Measurements from ENCODE around the gene PLCD3.
A peak's percentile ranks its signal among the peaks of the same experiment; 100 is the strongest.

The PLCD3 gene

GRCh38 chr17:45061606-45062205 is 70.6 kb downstream of the PLCD3 start:
- Histone ChIP-seq H3K9me3 (ENCODE audit: control insufficient read depth, insufficient read depth, low read length) (no peaks in the 10 kb centered on the region), H3K36me3 (ENCODE audit: control insufficient read depth, insufficient read depth, low read length) (no peaks in the 10 kb centered on the region), H3K9ac (ENCODE audit: low read depth, low read length) (peak overlapping the region; percentile 82), H3K4me3 (ENCODE audit: low read depth, low read length) (peak overlapping the region; percentile 77), H3K4me1 (ENCODE audit: control insufficient read depth, insufficient read depth, low read length) (peaks cover 2% of the 10 kb centered on the region), H3K27me3 (ENCODE audit: control insufficient read depth, insufficient read depth, low read length) (no peaks in the 10 kb centered on the region)

GRCh38 chr17:45060797-45061605 is 71.3 kb downstream of the PLCD3 start, which contains the start of gene NMT1:
Gene NMT1, plus strand, starts transcription at chr17:45061317. Its CDS starts 13 bp downstream, at chr17:45061330.
- H3K4me3 ChIP-seq (ENCODE audit: low read depth, low read length), result peak within 1 kb of the TSS; percentile 98
- peaks cover 2% of the 10 kb centered on the region for H3K4me1 ChIP-seq (ENCODE audit: control insufficient read depth, insufficient read depth, low read length)
- no peaks in the 10 kb centered on the region for H3K9me3 ChIP-seq (ENCODE audit: control insufficient read depth, insufficient read depth, low read length)
- H3K36me3 ChIP-seq (ENCODE audit: control insufficient read depth, insufficient read depth, low read length), result no peaks in the 10 kb centered on the region
- no peaks in the 10 kb centered on the region for H3K27me3 ChIP-seq (ENCODE audit: control insufficient read depth, insufficient read depth, low read length)
- peak within 1 kb of the TSS; percentile 82 for H3K9ac ChIP-seq (ENCODE audit: low read depth, low read length)

- H3K9ac ChIP-seq (ENCODE audit: low read depth, low read length), result peak overlapping the region; percentile 62
- H3K4me1 ChIP-seq (ENCODE audit: control insufficient read depth, insufficient read depth, low read length), result peaks cover 2% of the 10 kb centered on the region
- no peaks in the 10 kb centered on the region for H3K36me3 ChIP-seq (ENCODE audit: control insufficient read depth, insufficient read depth, low read length)
- H3K4me3 ChIP-seq (ENCODE audit: low read depth, low read length), result peak overlapping the region; percentile 98
- H3K9me3 ChIP-seq (ENCODE audit: control insufficient read depth, insufficient read depth, low read length), result no peaks in the 10 kb centered on the region
- H3K27me3 ChIP-seq (ENCODE audit: control insufficient read depth, insufficient read depth, low read length), result no peaks in the 10 kb centered on the region
Measured at GRCh38 chr17:45060382-45060796, 71.9 kb downstream of the PLCD3 start.

Measured in iPS-15b (cell line).